Measurements from ENCODE around the gene ADAP2. TPM values are rescaled to one million over a fixed set of nuclear protein-coding genes. Genes with fewer than 3 reads are reported as not detected.

The ADAP2 gene
- total RNA-seq, 3 donors from 2014 or later, result 7.5 to 40.0 (median 12.3) TPM

- Histone ChIP-seq H3K4me3 (no peak overlapping the region), H3K27ac (no peak overlapping the region), H3K27me3 (no peaks in the 10 kb centered on the region), H3K9me3 (no peaks in the 10 kb centered on the region), H3K4me1 (no peaks in the 10 kb centered on the region), H3K36me3 (peaks cover 9% of the 10 kb centered on the region)
- TF ChIP-seq POLR2AphosphoS5 (IDR thresholded peaks at IDR 0.05) (no peak), CTCF (IDR thresholded peaks at IDR 0.05) (no peak), POLR2A (IDR thresholded peaks at IDR 0.05) (no peak)
- intact Hi-C loops (cut with DNase I; ENCODE audit: low total_unique reads), result no loop called here
- no peak for DNase-seq (ENCODE audit: low spot score in 2 of 2)
Observed at GRCh38 chr17:30997270-30997669, 75.5 kb downstream of the ADAP2 start.

- H3K27ac ChIP-seq, result no peak overlapping the region
- H3K4me3 ChIP-seq, result no peak overlapping the region
- H3K36me3 ChIP-seq, result peaks cover 9% of the 10 kb centered on the region
- no peaks in the 10 kb centered on the region for H3K9me3 ChIP-seq
- TF ChIP-seq POLR2A (IDR thresholded peaks at IDR 0.05) (no peak), POLR2AphosphoS5 (IDR thresholded peaks at IDR 0.05) (no peak), CTCF (IDR thresholded peaks at IDR 0.05) (no peak)
- no peaks in the 10 kb centered on the region for H3K4me1 ChIP-seq
- no peak for DNase-seq (ENCODE audit: low spot score in 2 of 2)
- no peaks in the 10 kb centered on the region for H3K27me3 ChIP-seq
- intact Hi-C loops (cut with DNase I; ENCODE audit: low total_unique reads), result no loop called here
Observed at GRCh38 chr17:30997842-30998241, 76.1 kb downstream of the ADAP2 start.

- intact Hi-C loops (cut with DNase I; ENCODE audit: low total_unique reads), result no loop called here
Observed at GRCh38 chr17:31002047-31002446, 80.3 kb downstream of the ADAP2 start.

GRCh38 chr17:31003225-31003866, 81.6 kb downstream of the ADAP2 start:
- H3K36me3 ChIP-seq, result peaks cover 4% of the 10 kb centered on the region

More at GRCh38 chr17:31002047-31002446, 80.3 kb downstream of the ADAP2 start:
- H3K36me3 ChIP-seq, result peaks cover 9% of the 10 kb centered on the region
- no peak overlapping the region for H3K27ac ChIP-seq
- no peaks in the 10 kb centered on the region for H3K9me3 ChIP-seq
- DNase-seq (ENCODE audit: low spot score in 2 of 2), result no peak
- TF ChIP-seq CTCF (IDR thresholded peaks at IDR 0.05) (no peak), POLR2AphosphoS5 (IDR thresholded peaks at IDR 0.05) (no peak), POLR2A (IDR thresholded peaks at IDR 0.05) (no peak)
- H3K27me3 ChIP-seq, result no peaks in the 10 kb centered on the region
- no peak overlapping the region for H3K4me3 ChIP-seq
- H3K4me1 ChIP-seq, result no peaks in the 10 kb centered on the region

More at GRCh38 chr17:31003225-31003866, 81.6 kb downstream of the ADAP2 start:
- H3K27me3 ChIP-seq, result no peaks in the 10 kb centered on the region
- TF ChIP-seq POLR2A (IDR thresholded peaks at IDR 0.05), result no peak
- no peak for TF ChIP-seq POLR2AphosphoS5 (IDR thresholded peaks at IDR 0.05)
- no peak for TF ChIP-seq CTCF (IDR thresholded peaks at IDR 0.05)
- no peaks in the 10 kb centered on the region for H3K4me1 ChIP-seq
- no peaks in the 10 kb centered on the region for H3K9me3 ChIP-seq
- H3K4me3 ChIP-seq, result no peak overlapping the region
- no peak for DNase-seq (ENCODE audit: low spot score in 2 of 2)
- H3K27ac ChIP-seq, result no peak overlapping the region
- intact Hi-C loops (cut with DNase I; ENCODE audit: low total_unique reads), result no loop called here
